ENCODE measurements around the gene C18orf63.

DNA sequence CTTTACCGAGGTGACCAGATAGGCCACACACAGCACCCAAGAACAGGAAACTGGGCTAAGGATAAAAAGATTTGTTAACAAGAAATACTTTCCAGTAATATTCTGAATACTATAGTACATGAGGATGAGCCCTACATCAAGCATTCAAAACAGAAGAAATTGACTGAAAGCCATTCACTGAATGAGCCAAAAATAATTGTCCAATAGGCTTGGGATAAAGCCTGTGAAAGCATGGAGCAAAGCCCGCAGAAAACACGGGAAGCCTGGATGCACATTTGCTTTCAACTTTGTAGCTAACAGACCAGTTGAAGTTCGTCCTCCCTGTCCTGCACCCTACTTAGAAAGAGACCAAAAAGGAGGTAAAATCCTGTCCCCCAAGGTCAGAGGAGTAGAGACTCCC, 85.2 kb downstream of the C18orf63 start:
- TF ChIP-seq, protein P1, sequence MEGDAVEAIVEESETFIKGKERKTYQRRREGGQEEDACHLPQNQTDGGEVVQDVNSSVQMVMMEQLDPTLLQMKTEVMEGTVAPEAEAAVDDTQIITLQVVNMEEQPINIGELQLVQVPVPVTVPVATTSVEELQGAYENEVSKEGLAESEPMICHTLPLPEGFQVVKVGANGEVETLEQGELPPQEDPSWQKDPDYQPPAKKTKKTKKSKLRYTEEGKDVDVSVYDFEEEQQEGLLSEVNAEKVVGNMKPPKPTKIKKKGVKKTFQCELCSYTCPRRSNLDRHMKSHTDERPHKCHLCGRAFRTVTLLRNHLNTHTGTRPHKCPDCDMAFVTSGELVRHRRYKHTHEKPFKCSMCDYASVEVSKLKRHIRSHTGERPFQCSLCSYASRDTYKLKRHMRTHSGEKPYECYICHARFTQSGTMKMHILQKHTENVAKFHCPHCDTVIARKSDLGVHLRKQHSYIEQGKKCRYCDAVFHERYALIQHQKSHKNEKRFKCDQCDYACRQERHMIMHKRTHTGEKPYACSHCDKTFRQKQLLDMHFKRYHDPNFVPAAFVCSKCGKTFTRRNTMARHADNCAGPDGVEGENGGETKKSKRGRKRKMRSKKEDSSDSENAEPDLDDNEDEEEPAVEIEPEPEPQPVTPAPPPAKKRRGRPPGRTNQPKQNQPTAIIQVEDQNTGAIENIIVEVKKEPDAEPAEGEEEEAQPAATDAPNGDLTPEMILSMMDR (IDR thresholded peaks at IDR 0.05): no peak
- no peak for TF ChIP-seq POLR2A (IDR thresholded peaks at IDR 0.05)
